Activated B cell treated with CpG ODN at 0.5 μM for 24 hours (primary cell): ENCODE results near the gene SELENON. TPM values are rescaled to one million over a fixed set of nuclear protein-coding genes. Genes with fewer than 3 reads are reported as not detected.

ENCODE experiments used
- ATAC-seq: fragments of 200-7000 bp; cut with Tn5 transposase; one replicate; pipeline ENCODE4 v1.10.0; 2021; ENCODE audit warnings: low read depth, mild to moderate bottlenecking, moderate library complexity
- CTCF ChIA-PET: fragments of 350-600 bp; sonication (Branson Sonifier 250); formaldehyde crosslinking; loops from one replicate; lab custom pipeline; 2021; ENCODE audit warnings: antibody characterized with exemption; lab: Charles Lee
- POLR2A ChIA-PET: fragments of 350-600 bp; sonication (Branson Sonifier 250); formaldehyde crosslinking; loops from one replicate; lab custom pipeline; 2021; ENCODE audit warnings: antibody characterized with exemption; lab: Charles Lee
- DNase-seq: peaks from one replicate; pipeline ENCODE4 v3.0.0; 2022
- H3K27ac Mint-ChIP-seq: one replicate; pipeline ENCODE4 v1.8.0; 2020; ENCODE audit warnings: mixed read lengths
- H3K27me3 Mint-ChIP-seq: one replicate; pipeline ENCODE4 v1.8.0; 2021; ENCODE audit warnings: mixed read lengths
- H3K36me3 Mint-ChIP-seq: one replicate; pipeline ENCODE4 v1.8.0; 2021; ENCODE audit warnings: low read depth, mixed read lengths
- H3K4me1 Mint-ChIP-seq: one replicate; pipeline ENCODE4 v1.8.0; 2021; ENCODE audit warnings: mixed read lengths
- H3K4me3 Mint-ChIP-seq: one replicate; pipeline ENCODE4 v1.8.0; 2020; ENCODE audit warnings: mild to moderate bottlenecking, mixed read lengths
- H3K9me3 Mint-ChIP-seq: one replicate; pipeline ENCODE4 v1.8.0; 2020; ENCODE audit warnings: mixed read lengths
- intact Hi-C: fragments of 100-400 bp; cut with micrococcal nuclease; formaldehyde crosslinking; loops from one replicate; pipeline ENCODE4 v1.15.1; 2024
- total RNA-seq: library from RNA; stranded (reverse); gene quantifications from 2 replicates; pipeline ENCODE4 v1.2.3, GENCODE V29; 2022
- TF ChIP-seq, protein P1 (sequence below): fragments of 200-600 bp; IDR thresholded peaks from one replicate; pipeline ENCODE4 v1.8.0; 2022; ENCODE audit warnings: antibody characterized with exemption, mild to moderate bottlenecking

The SELENON gene, protein sequence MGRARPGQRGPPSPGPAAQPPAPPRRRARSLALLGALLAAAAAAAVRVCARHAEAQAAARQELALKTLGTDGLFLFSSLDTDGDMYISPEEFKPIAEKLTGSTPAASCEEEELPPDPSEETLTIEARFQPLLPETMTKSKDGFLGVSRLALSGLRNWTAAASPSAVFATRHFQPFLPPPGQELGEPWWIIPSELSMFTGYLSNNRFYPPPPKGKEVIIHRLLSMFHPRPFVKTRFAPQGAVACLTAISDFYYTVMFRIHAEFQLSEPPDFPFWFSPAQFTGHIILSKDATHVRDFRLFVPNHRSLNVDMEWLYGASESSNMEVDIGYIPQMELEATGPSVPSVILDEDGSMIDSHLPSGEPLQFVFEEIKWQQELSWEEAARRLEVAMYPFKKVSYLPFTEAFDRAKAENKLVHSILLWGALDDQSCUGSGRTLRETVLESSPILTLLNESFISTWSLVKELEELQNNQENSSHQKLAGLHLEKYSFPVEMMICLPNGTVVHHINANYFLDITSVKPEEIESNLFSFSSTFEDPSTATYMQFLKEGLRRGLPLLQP
- 13.5 and 15.1 TPM in 2 replicates for total RNA-seq

DNA sequence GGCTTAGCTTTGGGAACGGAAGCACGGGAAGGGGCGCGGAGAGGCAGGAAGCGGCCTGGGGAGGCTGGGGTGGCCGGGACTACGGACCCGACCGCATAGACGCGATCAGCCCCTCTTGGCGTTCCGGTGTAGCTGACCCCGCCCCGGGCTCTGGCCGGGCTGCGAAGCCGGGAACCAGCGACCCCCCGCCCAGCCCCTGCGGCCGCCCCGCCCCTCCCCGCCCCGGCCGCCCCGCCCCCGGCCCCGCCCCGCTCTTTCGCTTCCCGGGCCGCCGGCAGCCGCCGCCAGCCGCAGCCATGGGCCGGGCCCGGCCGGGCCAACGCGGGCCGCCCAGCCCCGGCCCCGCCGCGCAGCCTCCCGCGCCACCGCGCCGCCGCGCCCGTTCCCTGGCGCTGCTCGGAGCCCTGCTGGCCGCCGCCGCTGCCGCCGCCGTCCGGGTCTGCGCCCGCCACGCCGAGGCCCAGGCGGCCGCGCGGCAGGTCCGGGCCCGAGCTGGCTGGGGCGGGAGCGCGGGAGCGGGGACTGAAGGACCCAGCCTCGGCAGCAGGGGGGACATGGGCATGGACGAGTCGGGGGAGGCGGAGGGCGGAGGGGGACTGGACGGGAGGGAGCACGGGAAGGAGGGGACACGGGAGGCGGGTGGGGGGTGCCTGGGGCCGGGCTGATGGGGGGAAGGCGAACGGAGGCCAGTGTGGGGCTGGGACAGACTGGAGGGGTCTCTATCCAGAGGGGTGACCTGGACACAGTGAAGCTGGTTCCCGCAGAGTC lies at the start of gene SELENON:
Gene SELENON (plus strand): TSS at position 259 of the 768 bp plus-strand sequence. CDS start 38 bp downstream, at position 297.
- peak within 1 kb of the TSS; percentile 46 for H3K27ac Mint-ChIP-seq
- intact Hi-C loops, result loop anchor here (2.0 to 5.0 kb wide), 2 partner anchors 19 to 183 kb away; partner anchors contain the start of genes MAN1C1 and MTFR1L
- no peaks in the 10 kb centered on the region for H3K9me3 Mint-ChIP-seq
- peak; percentile 83 for ATAC-seq
- DNase-seq, result peak; percentile 53
- no peaks in the 10 kb centered on the region for H3K27me3 Mint-ChIP-seq
- H3K4me3 Mint-ChIP-seq, result peak within 1 kb of the TSS; percentile 83
- CTCF ChIA-PET, result no interaction called here
- peaks cover 26% of the 10 kb centered on the region for H3K4me1 Mint-ChIP-seq
- TF ChIP-seq, protein P1, sequence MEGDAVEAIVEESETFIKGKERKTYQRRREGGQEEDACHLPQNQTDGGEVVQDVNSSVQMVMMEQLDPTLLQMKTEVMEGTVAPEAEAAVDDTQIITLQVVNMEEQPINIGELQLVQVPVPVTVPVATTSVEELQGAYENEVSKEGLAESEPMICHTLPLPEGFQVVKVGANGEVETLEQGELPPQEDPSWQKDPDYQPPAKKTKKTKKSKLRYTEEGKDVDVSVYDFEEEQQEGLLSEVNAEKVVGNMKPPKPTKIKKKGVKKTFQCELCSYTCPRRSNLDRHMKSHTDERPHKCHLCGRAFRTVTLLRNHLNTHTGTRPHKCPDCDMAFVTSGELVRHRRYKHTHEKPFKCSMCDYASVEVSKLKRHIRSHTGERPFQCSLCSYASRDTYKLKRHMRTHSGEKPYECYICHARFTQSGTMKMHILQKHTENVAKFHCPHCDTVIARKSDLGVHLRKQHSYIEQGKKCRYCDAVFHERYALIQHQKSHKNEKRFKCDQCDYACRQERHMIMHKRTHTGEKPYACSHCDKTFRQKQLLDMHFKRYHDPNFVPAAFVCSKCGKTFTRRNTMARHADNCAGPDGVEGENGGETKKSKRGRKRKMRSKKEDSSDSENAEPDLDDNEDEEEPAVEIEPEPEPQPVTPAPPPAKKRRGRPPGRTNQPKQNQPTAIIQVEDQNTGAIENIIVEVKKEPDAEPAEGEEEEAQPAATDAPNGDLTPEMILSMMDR, result no peak
- POLR2A ChIA-PET, result interaction anchor here (1.1 to 1.8 kb wide), 2 partner anchors 19 to 250 kb away, joined by 3 to 12 read pairs; partner anchors contain the start of gene MTFR1L
- no peaks in the 10 kb centered on the region for H3K36me3 Mint-ChIP-seq

DNA sequence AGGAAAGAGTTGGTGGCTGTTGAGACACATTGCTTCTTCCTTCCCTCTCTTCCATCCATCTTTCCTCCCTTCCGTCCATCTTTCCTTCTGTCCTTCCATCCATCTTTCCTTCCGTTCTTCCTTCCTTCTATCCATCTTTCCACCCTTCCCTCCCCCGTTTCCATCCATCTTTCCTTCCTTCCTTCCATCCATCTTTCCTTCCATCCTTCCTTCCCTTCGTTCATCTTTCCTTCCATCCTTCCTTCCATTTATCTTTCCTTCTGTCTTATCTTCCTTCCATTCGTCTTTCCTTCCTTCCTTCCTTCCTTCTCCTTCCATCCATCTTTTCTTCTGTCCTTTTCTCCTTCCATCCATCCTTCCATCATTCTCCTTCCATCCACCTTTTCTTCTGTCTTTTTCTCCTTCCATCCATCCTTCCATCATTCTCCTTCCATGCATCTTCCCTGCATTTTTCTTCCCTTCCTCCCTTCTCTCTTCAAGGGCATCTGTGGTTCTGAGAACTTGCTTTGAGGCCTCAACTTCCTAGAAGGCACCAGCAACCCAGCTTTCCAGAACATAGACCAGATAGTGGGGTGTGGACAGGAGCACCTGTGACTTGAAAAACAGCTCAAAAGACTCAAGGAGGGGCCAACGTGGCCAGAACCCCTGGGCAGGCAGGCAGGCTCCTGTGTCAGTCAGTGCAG lies 48.9 kb upstream of the SELENON start:
- no peak for ATAC-seq
- no peaks in the 10 kb centered on the region for H3K9me3 Mint-ChIP-seq
- intact Hi-C loops, result no loop called here
- no peak overlapping the region for H3K27ac Mint-ChIP-seq
- DNase-seq, result no peak
- H3K4me3 Mint-ChIP-seq, result no peak overlapping the region
- TF ChIP-seq, protein P1, result no peak
- no peaks in the 10 kb centered on the region for H3K36me3 Mint-ChIP-seq
- ChIA-PET CTCF (no interaction called here), POLR2A (no interaction called here)
- peaks cover 11% of the 10 kb centered on the region for H3K27me3 Mint-ChIP-seq
- H3K4me1 Mint-ChIP-seq, result no peaks in the 10 kb centered on the region

DNA sequence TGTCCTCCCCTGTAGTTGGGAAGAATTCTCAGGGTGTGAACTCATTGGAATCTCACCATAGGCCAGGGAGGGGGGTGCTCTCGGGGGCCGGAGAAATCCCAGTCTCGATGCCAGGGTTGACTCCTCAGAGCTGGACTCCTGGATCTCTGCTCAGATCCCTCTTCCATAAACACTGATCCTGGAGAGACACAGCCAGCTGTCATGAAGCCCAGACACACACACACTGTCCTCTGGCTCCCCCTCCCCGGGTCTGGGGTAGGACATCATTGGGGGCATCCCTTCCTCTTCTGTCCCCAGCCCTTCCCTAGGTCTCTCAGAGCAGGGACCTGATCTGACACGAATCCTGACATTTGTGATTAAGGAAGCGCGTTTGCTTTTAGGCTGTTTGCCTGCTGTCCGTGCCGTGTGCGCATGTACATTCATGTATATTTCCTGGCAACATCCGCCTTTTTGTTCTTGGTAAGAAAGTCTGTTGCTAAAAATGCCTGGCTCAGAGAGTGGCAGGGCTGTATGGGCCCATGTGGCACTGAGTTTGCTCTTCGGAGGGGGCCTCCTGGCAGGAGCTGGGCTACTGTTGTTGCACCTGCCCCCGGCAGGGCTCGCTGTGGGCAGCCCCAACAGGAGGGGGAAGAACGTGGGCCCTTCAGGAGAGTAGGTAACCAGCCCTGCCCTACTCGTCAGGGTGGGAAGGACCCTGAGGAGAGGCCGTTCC lies 45.4 kb upstream of the SELENON start:
- no peaks in the 10 kb centered on the region for H3K9me3 Mint-ChIP-seq
- no peak for ATAC-seq
- intact Hi-C loops, result no loop called here
- H3K4me1 Mint-ChIP-seq, result no peaks in the 10 kb centered on the region
- H3K36me3 Mint-ChIP-seq, result no peaks in the 10 kb centered on the region
- POLR2A ChIA-PET, result no interaction called here
- no peak overlapping the region for H3K4me3 Mint-ChIP-seq
- H3K27ac Mint-ChIP-seq, result no peak overlapping the region
- no peak for DNase-seq
- CTCF ChIA-PET, result no interaction called here
- TF ChIP-seq, protein P1, result no peak
- H3K27me3 Mint-ChIP-seq, result peaks cover 12% of the 10 kb centered on the region

DNA sequence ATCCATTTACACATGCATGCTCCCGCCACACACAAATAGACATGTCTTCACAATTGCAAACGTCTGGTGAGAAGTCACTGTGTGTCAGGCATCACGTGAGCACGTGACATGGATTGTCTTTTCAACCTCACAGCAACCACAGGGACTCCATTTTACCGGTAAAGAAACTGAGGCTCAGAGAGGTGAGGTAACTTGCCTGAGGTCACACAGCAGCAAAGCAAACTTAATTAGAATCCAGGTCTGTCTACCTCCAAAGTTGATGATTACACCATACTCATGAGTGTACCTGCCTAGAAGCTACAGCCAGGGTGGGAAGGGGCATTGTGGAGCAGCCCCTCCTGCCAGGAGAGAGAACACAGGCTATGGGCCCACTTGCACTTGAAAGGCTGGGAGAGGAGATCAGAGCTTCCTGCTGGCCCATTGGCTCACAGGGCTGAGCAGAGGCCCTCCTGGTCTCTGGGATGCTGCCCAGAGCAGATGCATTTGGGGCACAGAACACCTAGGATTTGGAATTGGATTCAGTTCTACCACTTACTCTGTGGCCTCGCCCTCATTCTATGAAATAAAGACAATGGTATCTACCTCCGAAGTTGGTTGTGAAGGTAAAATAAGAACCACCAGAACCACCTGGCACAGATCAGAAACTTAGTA lies 44.4 kb upstream of the SELENON start:
- ChIA-PET CTCF (no interaction called here), POLR2A (no interaction called here)
- H3K9me3 Mint-ChIP-seq, result no peaks in the 10 kb centered on the region

More for the DNA sequence above, 44.4 kb upstream of the SELENON start:
- Mint-ChIP-seq H3K4me1 (no peaks in the 10 kb centered on the region), H3K27me3 (peaks cover 12% of the 10 kb centered on the region), H3K36me3 (no peaks in the 10 kb centered on the region), H3K4me3 (no peak overlapping the region), H3K27ac (no peak overlapping the region)
- no peak for DNase-seq
- TF ChIP-seq, protein P1, result no peak
- intact Hi-C loops, result no loop called here
- no peak for ATAC-seq
